ENCODE data around the gene CGB5. TPM values are rescaled to one million over a fixed set of nuclear protein-coding genes. Genes with fewer than 3 reads are reported as not detected.
"Not testable (repeated sequence)": the region's sequence is repeated elsewhere in the genome, so short reads cannot be mapped to it uniquely, and the experiment has no call there.

Gene CGB5
- total RNA-seq, 1 experiment from 2014 or later: not detected

DNA sequence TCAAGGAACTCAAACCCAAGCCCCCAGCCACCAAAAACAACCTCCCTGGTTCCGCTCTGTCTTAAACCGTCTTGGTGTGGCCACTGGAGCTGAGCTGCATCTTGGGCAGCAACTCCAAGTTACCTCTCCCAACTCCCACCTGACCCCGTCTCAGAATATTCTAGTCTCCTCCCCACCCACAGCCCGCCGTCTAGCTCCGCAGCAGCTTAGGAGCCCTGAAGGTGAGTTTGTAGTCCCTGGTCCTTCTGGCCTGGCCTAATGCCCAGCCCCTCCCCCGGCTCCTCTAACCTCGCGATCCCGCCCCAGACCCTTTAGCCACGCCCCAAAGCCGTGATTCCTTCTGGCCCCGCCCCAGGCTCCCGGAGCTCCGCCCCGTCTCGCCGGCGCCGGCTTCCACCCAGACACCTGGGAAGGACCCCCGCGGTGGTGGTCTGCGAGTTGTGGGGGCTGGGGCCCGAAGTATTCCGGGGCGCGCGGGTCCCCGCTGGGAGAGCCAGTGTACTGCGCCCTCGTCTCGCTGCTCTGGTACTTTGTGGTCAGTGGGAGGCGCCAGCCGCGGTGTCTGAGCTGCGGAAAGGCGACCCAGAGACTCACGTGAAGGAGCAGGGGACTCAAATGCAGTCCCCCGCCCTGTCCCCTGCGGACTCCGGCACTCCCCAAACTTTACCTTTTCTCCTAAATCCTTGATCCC is 24.3 kb upstream of the CGB5 start:
- in situ Hi-C loops (cut with HindIII; ENCODE audit: low pct_unique_long_range_greater_than_20kb, low sequenced_read_pairs): no loop called here
- DNase-seq (ENCODE audit: low read depth, low spot score): peak; percentile 56

DNA sequence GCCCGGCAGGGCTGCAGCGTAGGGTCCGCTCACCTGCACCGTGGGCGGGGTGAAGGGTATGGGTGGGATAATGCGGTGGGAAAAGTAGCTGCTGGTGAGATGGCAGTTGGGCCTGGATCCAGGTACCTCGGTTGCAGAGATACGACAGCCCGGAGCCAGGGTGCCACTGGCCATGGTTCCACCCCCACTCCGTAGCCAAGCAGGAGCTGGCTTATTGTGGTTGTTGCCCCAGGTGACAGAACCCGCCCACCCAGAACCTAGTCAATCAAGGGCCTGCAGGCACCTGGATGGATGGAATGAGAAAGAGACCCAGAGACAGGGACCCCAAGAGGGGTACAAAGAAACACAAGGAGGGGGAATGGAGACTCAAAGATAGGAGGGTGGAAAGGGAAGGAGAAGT is 23.3 kb upstream of the CGB5 start:
- in situ Hi-C loops (cut with HindIII; ENCODE audit: low pct_unique_long_range_greater_than_20kb, low sequenced_read_pairs): no loop called here
- DNase-seq (ENCODE audit: low read depth, low spot score): no peak

DNA sequence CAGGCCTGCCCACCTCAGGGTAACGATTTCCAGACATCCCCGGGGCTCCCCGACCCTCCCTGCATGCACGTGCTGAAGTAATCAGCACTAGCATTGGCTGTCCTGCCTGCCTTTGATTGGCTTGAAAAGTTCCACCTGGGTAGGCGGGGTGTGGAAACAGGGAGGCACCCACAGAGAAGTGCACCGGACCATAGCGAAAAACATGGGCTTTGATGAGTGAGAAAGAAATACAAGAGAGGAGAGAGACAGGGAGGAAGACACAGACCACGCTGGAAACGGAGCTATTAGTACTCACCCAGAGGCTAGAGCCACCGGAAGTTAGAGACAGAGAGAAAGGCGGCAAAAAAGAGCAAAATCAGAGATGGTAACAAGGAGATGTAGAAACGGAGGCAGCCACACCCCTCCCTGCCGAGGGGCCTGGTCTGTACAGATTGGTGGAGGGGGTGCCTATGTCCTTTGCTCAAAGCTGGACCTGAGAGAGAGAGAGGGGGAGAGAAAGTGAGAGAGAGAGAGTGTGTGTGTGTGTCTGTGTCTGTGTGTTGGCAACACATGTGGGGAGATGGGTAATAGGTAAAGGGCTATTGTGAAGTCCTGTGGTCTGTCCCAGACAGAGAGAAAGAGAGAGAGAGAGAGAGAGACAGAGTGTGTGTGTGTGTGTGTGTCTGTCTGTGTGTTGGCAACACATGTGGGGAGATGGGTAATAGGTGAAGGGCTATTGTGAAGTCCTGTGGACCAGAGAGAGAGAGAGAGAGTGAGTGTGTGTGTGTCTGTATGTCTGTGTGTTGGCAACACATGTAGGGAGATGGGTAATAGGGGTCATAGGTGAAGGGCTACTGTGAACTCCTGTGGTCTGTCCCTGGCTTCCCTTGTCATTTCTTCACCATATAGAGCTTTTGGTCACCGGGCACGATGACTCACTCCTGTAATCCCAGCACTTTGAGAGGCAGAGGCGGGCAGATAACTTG is 22.4 kb upstream of the CGB5 start:
- DNase-seq (ENCODE audit: low read depth, low spot score): no peak
- in situ Hi-C loops (cut with HindIII; ENCODE audit: low pct_unique_long_range_greater_than_20kb, low sequenced_read_pairs): no loop called here

DNA sequence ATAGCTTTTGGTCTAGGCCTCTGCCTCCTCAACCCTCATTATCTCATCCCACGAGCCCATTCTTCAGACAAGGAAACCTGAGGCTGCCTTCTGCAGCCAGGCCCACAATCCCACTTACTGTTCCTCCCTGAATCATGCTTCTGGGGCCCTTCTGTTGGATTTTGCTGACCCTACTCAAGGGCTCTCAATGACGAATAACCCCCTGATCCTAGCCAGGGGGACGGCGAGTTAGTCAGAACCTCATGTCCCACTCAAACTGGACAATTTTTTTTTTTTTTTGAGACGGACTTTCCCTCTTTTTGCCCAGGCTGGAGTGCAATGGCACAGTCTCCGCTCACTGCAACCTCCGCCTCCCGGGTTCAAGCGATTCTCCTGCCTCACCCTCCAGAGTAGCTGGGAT is 21.5 kb upstream of the CGB5 start:
- in situ Hi-C loops (cut with HindIII; ENCODE audit: low pct_unique_long_range_greater_than_20kb, low sequenced_read_pairs): no loop called here
- DNase-seq (ENCODE audit: low read depth, low spot score): no peak

DNA sequence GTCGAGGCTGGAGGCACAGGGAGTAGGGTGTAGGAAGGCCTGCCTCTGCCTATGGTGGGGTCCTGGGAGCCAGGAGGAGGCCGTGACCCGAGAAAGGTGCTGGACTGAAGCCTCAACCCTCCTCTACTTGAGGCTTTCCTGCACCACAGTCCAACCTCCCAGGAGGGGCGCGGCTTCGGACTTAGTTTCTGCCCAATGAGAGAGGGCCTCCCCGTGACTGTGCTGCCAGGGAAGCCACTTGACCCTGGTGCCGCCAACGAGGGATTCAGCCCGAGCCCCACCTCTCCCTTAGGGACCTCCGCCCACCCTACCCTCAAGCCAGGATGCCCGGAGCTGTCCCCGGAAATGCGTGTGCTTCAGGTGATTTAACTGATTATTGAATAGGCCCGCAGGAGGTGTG is 19.4 kb upstream of the CGB5 start, which contains the start of gene CGB3:
CGB3 (minus strand) TSS at position 101 of the 400 bp plus-strand sequence. CDS start 362 bp downstream, outside the sequence.
- not testable (repeated sequence) for DNase-seq (ENCODE audit: low read depth, low spot score)

DNA sequence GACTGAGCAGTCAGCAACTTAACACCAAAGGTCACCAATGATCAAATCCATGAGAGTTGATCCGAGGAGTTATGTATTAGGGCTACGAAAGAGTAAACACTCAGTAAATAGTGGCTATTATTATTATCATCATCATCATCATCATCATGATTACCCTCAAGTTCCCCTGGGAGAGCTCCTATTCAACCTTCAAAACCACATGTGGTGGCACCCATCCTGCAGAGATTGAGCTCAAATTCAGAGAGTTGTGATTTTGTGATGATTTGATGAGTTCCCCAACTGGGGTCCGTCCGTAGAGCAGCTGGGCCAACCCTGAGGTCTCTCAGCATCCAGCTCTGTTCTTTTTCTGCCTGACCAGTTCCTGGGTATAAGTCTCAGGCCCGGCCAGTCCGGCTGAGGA is 18.6 kb upstream of the CGB5 start:
- in situ Hi-C loops (cut with HindIII; ENCODE audit: low pct_unique_long_range_greater_than_20kb, low sequenced_read_pairs): not testable (repeated sequence)

More for the DNA sequence above, 19.4 kb upstream of the CGB5 start, which contains the start of gene CGB3:
- in situ Hi-C loops (cut with HindIII; ENCODE audit: low pct_unique_long_range_greater_than_20kb, low sequenced_read_pairs): not testable (repeated sequence)

DNA sequence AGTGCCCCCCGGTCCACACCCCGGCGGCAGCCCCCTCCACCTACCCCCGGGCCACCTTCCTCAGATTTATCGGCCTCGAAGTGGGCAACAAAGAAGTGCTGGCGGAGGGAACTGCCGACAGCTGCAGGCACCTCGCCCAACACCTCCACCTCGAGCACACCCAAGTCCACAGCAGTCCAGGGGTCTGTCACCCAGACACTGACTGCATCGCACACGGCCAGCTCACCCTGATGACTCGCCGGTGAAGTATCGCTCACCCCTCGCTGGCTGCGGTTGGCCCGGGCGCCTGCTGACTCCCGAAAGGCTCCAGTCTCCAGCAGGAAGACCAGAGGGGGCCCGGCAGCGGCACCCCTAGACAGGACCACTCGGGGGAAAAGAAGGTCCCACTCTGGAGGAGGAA is 18.0 kb upstream of the CGB5 start:
- DNase-seq (ENCODE audit: low read depth, low spot score); in situ Hi-C loops (cut with HindIII; ENCODE audit: low pct_unique_long_range_greater_than_20kb, low sequenced_read_pairs): not testable (repeated sequence)

More for the DNA sequence above, 18.6 kb upstream of the CGB5 start:
- not testable (repeated sequence) for DNase-seq (ENCODE audit: low read depth, low spot score)

DNA sequence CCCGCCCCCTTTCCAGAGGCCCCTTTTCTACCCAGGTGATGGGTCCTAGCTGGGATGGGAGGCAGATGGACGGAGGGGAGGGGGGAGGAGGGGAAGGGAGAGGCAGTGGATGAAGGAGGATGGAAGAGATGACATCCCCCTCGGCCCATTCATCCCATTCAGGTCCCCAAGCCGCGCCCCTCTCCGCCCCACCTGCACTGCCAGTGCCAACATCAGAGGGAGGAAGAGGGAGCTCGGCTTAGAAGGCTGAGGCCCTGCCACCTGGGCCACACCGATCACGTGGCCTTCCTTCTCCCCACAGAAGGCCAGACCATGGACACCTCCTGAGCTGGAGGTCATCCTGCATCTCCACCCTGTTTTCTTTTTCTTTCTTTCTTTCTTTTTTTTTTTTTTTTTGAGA is 15.0 kb upstream of the CGB5 start:
- DNase-seq (ENCODE audit: low read depth, low spot score); in situ Hi-C loops (cut with HindIII; ENCODE audit: low pct_unique_long_range_greater_than_20kb, low sequenced_read_pairs): not testable (repeated sequence)

DNA sequence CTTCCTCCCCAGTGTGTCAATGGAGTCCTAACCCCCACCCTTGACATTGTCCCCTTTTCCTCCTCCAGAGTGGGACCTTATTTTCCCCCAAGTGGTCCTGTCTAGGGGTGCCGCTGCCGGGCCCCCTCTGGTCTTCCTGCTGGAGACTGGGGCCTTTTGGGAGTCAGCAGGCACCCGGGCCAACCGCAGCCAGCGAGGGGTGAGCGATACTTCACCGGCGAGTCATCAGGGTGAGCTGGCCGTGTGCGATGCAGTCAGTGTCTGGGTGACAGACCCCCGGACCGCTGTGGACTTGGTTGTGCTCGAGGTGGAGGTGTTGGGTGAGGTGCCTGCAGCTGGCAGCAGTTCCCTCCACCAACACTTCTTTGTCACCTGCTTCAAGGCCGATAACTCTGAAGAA is 13.9 kb upstream of the CGB5 start:
- DNase-seq (ENCODE audit: low read depth, low spot score); in situ Hi-C loops (cut with HindIII; ENCODE audit: low pct_unique_long_range_greater_than_20kb, low sequenced_read_pairs): not testable (repeated sequence)

DNA sequence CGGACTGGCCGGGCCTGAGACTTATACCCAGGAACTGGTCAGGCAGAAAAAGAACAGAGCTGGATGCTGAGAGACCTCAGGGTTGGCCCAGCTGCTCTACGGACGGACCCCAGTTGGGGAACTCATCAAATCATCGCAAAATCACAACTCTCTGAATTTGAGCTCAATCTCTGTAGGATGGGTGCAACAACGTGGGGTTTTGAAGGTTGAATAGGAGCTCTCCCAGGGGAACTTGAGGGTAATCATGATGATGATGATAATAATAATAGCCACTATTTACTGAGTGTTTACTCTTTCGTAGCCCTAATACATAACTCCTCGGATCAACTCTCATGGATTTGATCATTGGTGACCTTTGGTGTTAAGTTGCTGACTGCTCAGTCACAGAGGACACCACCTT is 13.3 kb upstream of the CGB5 start:
- in situ Hi-C loops (cut with HindIII; ENCODE audit: low pct_unique_long_range_greater_than_20kb, low sequenced_read_pairs); DNase-seq (ENCODE audit: low read depth, low spot score): not testable (repeated sequence)

DNA sequence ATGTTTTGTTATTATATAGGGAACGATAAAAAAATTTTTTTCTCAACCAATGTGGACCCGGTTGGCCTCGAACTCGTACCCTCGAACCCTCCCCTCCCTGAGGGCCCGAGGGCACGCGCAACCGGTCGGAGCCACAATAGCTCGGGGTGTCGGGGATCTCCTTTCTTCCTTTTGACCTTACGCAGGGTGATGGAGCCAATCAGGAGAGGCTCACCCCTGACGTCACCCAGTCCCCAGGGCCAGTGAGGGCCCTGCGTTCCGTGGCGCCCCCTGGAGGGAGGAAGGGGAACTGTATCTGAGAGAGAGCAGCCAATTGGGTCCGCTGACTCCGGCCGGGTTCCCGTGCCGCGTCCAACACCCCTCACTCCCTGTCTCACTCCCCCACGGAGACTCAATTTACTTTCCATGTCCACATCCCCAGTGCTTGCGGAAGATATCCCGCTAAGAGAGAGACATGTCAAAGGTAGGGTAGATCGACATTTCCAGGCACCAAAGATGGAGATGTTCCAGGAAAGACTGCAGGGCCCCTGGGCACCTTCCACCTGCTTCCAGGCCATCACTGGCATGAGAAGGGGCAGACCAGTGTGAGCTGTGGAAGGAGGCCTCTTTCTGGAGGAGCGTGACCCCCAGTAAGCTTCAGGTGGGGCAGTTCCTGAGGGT is 11.9 kb upstream of the CGB5 start, which contains the start of gene CGB2:
CGB2 (plus strand) TSS at position 249 of the 660 bp plus-strand sequence; CDS start at position 455, 206 bp downstream.
- peak; percentile 72 for DNase-seq (ENCODE audit: low read depth, low spot score)
- in situ Hi-C loops (cut with HindIII; ENCODE audit: low pct_unique_long_range_greater_than_20kb, low sequenced_read_pairs): not testable (repeated sequence)

DNA sequence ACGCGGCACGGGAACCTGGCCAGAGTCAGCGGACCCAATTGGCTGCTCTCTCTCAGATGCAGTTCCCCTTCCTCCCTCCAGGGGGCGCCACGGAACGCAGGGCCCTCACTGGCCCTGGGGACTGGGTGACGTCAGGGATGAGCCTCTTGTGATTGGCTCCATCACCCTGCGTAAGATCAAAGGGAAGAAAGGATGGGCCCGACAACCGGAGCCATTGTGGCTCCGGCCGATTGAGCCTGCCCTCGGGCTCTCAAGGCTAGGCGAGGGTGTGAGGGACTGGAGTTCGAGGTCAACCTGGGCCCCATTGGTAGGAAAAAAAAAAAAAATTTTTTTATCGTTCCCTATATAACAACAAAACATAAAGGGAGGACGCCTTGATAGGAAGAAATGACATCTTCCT is 6.8 kb upstream of the CGB5 start, which contains the start of gene CGB1:
CGB1 (minus strand) TSS at position 81 of the 400 bp plus-strand sequence. CDS start 184 bp downstream, outside the sequence.
- in situ Hi-C loops (cut with HindIII; ENCODE audit: low pct_unique_long_range_greater_than_20kb, low sequenced_read_pairs): not testable (repeated sequence)
- peak; percentile 84 for DNase-seq (ENCODE audit: low read depth, low spot score)

DNA sequence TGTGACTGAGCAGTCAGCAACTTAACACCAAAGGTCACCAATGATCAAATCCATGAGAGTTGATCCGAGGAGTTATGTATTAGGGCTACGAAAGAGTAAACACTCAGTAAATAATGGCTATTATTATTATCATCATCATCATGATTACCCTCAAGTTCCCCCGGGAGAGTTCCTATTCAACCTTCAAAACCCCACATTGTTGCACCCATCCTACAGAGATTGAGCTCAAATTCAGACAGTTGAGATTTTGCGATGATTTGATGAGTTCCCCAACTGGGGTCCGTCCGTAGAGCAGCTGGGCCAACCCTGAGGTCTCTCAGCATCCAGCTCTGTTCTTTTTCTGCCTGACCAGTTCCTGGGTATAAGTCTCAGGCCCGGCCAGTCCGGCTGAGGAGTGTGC is 5.5 kb upstream of the CGB5 start:
- in situ Hi-C loops (cut with HindIII; ENCODE audit: low pct_unique_long_range_greater_than_20kb, low sequenced_read_pairs); DNase-seq (ENCODE audit: low read depth, low spot score): not testable (repeated sequence)

DNA sequence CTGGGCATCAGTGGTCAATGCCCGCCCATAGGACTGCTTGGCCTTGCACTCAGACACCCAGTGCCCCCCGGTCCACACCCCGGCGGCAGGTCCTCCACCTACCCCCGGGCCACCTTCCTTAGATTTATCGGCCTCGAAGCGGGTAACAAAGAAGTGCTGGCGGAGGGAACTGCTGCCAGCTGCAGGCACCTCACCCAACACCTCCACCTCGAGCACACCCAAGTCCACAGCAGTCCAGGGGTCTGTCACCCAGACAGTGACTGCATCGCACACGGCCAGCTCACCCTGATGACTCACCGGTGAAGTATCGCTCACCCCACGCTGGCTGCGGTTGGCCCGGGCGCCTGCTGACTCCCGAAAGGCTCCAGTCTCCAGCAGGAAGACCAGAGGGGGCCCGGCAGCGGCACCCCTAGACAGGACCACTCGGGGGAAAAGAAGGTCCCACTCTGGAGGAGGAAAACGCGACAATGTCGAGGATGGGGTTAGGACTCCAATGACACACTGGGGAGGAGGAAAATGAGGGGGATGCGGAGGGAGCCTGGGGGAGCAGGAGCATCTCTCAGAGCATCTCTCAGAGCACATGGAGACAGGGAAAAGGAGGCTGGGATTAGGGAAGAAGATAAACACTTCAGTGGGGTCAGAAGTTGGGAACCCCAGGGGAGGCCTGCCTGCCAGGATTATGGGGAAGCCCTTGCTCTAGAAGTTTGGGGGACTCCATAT is 4.9 kb upstream of the CGB5 start:
- in situ Hi-C loops (cut with HindIII; ENCODE audit: low pct_unique_long_range_greater_than_20kb, low sequenced_read_pairs); DNase-seq (ENCODE audit: low read depth, low spot score): not testable (repeated sequence)

DNA sequence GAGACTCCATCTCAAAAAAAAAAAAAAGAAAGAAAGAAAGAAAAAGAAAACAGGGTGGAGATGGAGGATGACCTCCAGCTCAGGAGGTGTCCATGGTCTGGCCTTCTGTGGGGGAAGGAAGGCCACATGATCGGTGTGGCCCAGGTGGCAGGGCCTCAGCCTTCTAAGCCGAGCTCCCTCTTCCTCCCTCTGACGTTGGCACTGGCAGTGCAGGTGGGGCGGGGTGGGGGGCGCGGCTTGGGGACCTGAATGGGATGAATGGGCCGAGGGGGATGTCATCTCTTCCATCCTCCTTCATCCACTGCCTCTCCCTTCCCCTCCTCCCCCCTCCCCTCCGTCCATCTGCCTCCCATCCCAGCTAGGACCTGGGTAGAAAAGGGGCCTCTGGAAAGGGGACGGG is 3.9 kb upstream of the CGB5 start:
- in situ Hi-C loops (cut with HindIII; ENCODE audit: low pct_unique_long_range_greater_than_20kb, low sequenced_read_pairs); DNase-seq (ENCODE audit: low read depth, low spot score): not testable (repeated sequence)

DNA sequence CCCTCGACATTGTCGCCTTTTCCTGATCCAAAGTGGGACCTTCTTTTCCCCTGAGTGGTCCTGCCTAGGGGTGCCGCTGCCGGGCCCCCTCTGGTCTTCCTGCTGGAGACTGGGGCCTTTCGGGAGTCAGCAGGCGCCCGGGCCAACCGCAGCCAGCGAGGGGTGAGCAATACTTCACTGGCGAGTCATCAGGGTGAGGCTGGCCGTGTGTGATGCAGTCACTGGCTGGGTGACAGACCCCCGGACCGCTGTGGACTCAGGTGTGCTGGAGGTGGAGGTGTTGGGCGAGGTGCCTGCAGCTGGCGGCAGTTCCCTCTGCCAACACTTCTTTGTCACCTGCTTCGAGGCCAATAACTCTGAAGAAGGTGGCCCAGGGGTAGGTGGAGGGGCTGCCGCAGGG is 1.5 kb upstream of the CGB5 start:
- in situ Hi-C loops (cut with HindIII; ENCODE audit: low pct_unique_long_range_greater_than_20kb, low sequenced_read_pairs): no loop called here
- no peak for DNase-seq (ENCODE audit: low read depth, low spot score)

DNA sequence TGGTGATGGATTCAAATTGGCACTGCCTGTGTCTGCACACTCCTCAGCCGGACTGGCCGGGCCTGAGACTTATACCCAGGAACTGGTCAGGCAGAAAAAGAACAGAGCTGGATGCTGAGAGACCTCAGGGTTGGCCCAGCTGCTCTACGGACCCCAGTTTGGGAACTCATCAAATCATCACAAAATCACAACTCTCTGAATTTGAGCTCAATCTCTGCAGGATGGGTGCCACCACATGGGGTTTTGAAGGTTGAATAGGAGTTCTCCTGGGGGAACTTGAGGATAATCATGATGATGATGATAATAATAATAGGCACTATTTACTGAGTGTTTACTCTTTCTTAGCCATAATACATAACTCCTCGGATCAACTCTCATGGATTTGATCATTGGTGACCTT is 982 bp upstream of the CGB5 start:
- DNase-seq (ENCODE audit: low read depth, low spot score); in situ Hi-C loops (cut with HindIII; ENCODE audit: low pct_unique_long_range_greater_than_20kb, low sequenced_read_pairs): not testable (repeated sequence)

Measured in SK-MEL-5 (cell line).